OCI-LY3 (cell line): ENCODE results near the gene PML.

ENCODE experiments used
- H2AFZ ChIP-seq: fragments of 200-600, 300-600 bp; shearing (Covaris generic); 2 replicates; pipeline ENCODE4 v1.6.0; 2014; ENCODE audit warnings: antibody characterized with exemption, low read depth, low read length
- H3K27ac ChIP-seq: fragments of 200-600, 300-600 bp; sonication (generic); 2 replicates; pipeline ENCODE4 v1.5.1; 2014; ENCODE audit warnings: mild to moderate bottlenecking, low read length, moderate library complexity, mixed read lengths
- H3K27me3 ChIP-seq: fragments of 200-600, 300-600 bp; sonication (generic); 2 replicates; pipeline ENCODE4 v1.6.1; 2014; ENCODE audit warnings: low read depth, low read length, mixed read lengths
- H3K36me3 ChIP-seq: fragments of 200-600, 300-600 bp; sonication (generic); replicated peaks from 2 replicates; pipeline ENCODE3; 2014; ENCODE audit warnings: low read depth, low read length, mixed read lengths
- H3K4me1 ChIP-seq: fragments of 300-600, 200-600 bp; sonication (generic); 2 replicates; pipeline ENCODE4 v1.6.1; 2014; ENCODE audit warnings: low read length, mixed read lengths
- H3K4me2 ChIP-seq: fragments of 200-600, 300-600 bp; sonication (generic); 2 replicates; pipeline ENCODE4 v1.6.1; 2014; ENCODE audit warnings: low read length, mixed read lengths
- H3K4me3 ChIP-seq: fragments of 300-600, 200-600 bp; sonication (generic); 2 replicates; pipeline ENCODE4 v1.5.1; 2014; ENCODE audit warnings: antibody characterized with exemption, mild to moderate bottlenecking, low read length, moderate library complexity
- H3K79me2 ChIP-seq: fragments of 300-600, 200-600 bp; shearing (Covaris generic); 2 replicates; pipeline ENCODE4 v1.6.1; 2014; ENCODE audit warnings: mild to moderate bottlenecking, low read length, mixed read lengths
- H3K9ac ChIP-seq: fragments of 300-600, 200-600 bp; shearing (Covaris generic); 2 replicates; pipeline ENCODE4 v1.6.0; 2014; ENCODE audit warnings: mild to moderate bottlenecking, low read length, moderate library complexity
- H3K9me3 ChIP-seq: fragments of 200-600, 300-600 bp; shearing (Covaris generic); 2 replicates; pipeline ENCODE4 v1.6.1; 2014; ENCODE audit warnings: low read length, mixed read lengths; ENCODE audit not compliant: insufficient read depth
- H4K20me1 ChIP-seq: fragments of 200-600, 300-600 bp; sonication (generic); 2 replicates; pipeline ENCODE4 v1.6.1; 2016; ENCODE audit warnings: low read length, mixed read lengths; ENCODE audit not compliant: insufficient read depth
- CTCF ChIP-seq: fragments of 200-600, 300-600 bp; sonication (generic); IDR thresholded peaks from 2 replicates; pipeline ENCODE4 v1.5.1; 2014; ENCODE audit warnings: antibody characterized with exemption, low read length, low read depth
- EZH2phosphoT487 ChIP-seq: fragments of 200-600 bp; shearing (Covaris generic); IDR thresholded peaks from 2 replicates; pipeline ENCODE4 v1.6.1; 2018; ENCODE audit warnings: antibody characterized with exemption, mixed run types, low read depth

The PML gene

GRCh38 chr15:73978896-73979295, 15.6 kb upstream of the PML start:
- no peak for TF ChIP-seq CTCF
- H3K27me3 ChIP-seq, result peaks cover 7% of the 10 kb centered on the region; the same call in 1 of the 2 replicates
- H3K79me2 ChIP-seq, result no peaks in the 10 kb centered on the region
- no peak overlapping the region for H3K27ac ChIP-seq
- no peak overlapping the region for H3K9ac ChIP-seq
- peak overlapping the region; percentile 22; the same call in 1 of the 2 replicates for H3K4me2 ChIP-seq
- no peaks in the 10 kb centered on the region for H4K20me1 ChIP-seq
- H3K9me3 ChIP-seq, result no peaks in the 10 kb centered on the region
- no peak overlapping the region for H3K4me3 ChIP-seq
- peaks cover 44% of the 10 kb centered on the region for H3K4me1 ChIP-seq
- peaks cover 2% of the 10 kb centered on the region for H3K36me3 ChIP-seq
- H2AFZ ChIP-seq, result peak overlapping the region; percentile 71; the same call in 1 of the 2 replicates

GRCh38 chr15:73979636-73980035, 14.9 kb upstream of the PML start:
- no peak overlapping the region for H3K9ac ChIP-seq
- no peaks in the 10 kb centered on the region for H3K79me2 ChIP-seq
- H3K27ac ChIP-seq, result no peak overlapping the region
- H3K4me2 ChIP-seq, result peak overlapping the region; percentile 17
- peaks cover 7% of the 10 kb centered on the region; the same call in 1 of the 2 replicates for H3K27me3 ChIP-seq
- peaks cover 9% of the 10 kb centered on the region for H3K36me3 ChIP-seq
- H3K4me1 ChIP-seq, result peaks cover 45% of the 10 kb centered on the region
- no peak overlapping the region for H2AFZ ChIP-seq
- no peaks in the 10 kb centered on the region for H4K20me1 ChIP-seq
- H3K4me3 ChIP-seq, result no peak overlapping the region
- H3K9me3 ChIP-seq, result no peaks in the 10 kb centered on the region
- no peak for TF ChIP-seq EZH2phosphoT487
- TF ChIP-seq CTCF, result no peak

GRCh38 chr15:73981761-73982221, 12.7 kb upstream of the PML start:
- no peaks in the 10 kb centered on the region for H3K79me2 ChIP-seq
- H3K9ac ChIP-seq, result peak overlapping the region; percentile 1; the same call in 1 of the 2 replicates
- H3K27me3 ChIP-seq, result no peaks in the 10 kb centered on the region
- H4K20me1 ChIP-seq, result no peaks in the 10 kb centered on the region
- no peaks in the 10 kb centered on the region for H3K9me3 ChIP-seq
- H3K27ac ChIP-seq, result peak overlapping the region; percentile 15; the same call in 1 of the 2 replicates
- peaks cover 9% of the 10 kb centered on the region for H3K36me3 ChIP-seq
- H2AFZ ChIP-seq, result peak overlapping the region; percentile 28; the same call in 1 of the 2 replicates
- peaks cover 59% of the 10 kb centered on the region for H3K4me1 ChIP-seq
- TF ChIP-seq CTCF (no peak), EZH2phosphoT487 (no peak)
- H3K4me2 ChIP-seq, result peak overlapping the region; percentile 23; the same call in 1 of the 2 replicates
- no peak overlapping the region for H3K4me3 ChIP-seq

GRCh38 chr15:73982222-73982962, 12.1 kb upstream of the PML start:
- Histone ChIP-seq H3K4me2 (peak overlapping the region; percentile 33), H2AFZ (no peak overlapping the region), H3K9ac (peak overlapping the region; percentile 22; the same call in 1 of the 2 replicates), H3K27me3 (no peaks in the 10 kb centered on the region), H3K36me3 (peaks cover 9% of the 10 kb centered on the region), H3K79me2 (no peaks in the 10 kb centered on the region), H3K27ac (peak overlapping the region; percentile 15), H4K20me1 (no peaks in the 10 kb centered on the region), H3K4me1 (peaks cover 65% of the 10 kb centered on the region), H3K4me3 (no peak overlapping the region), H3K9me3 (no peaks in the 10 kb centered on the region)
- TF ChIP-seq CTCF, result no peak
